Neural cell (in vitro differentiated cells): Measurements from ENCODE around the gene ST3GAL3.

Experiments
- CTCF ChIP-seq: fragments of 450-650 bp; IDR thresholded peaks from 2 replicates; pipeline ENCODE4 v1.5.1; 2014; ENCODE audit warnings: antibody characterized with exemption, mild to moderate bottlenecking, moderate library complexity; ENCODE audit not compliant: poor library complexity, severe bottlenecking
- MXI1 ChIP-seq: fragments of 450-650 bp; conservative IDR thresholded peaks from 2 replicates; pipeline ENCODE4 v1.6.1; 2014; ENCODE audit warnings: antibody characterized with exemption, mild to moderate bottlenecking; ENCODE audit not compliant: poor library complexity, severe bottlenecking
- POLR2AphosphoS5 ChIP-seq: IDR thresholded peaks from 2 replicates; pipeline ENCODE4 v1.6.1; 2012

GRCh38 chr1:43958351-43959255, 251.3 kb downstream of the ST3GAL3 start:
- no peak for TF ChIP-seq CTCF
- TF ChIP-seq MXI1 = no peak
- TF ChIP-seq POLR2AphosphoS5 = no peak
